HepG2 (cell line): ENCODE data around the gene TSSK6. TPM values are rescaled to one million over a fixed set of nuclear protein-coding genes. Genes with fewer than 3 reads are reported as not detected.

Source experiments
- ARID2 ChIP-seq: sonication (generic); formaldehyde crosslinking; IDR thresholded peaks from 2 replicates; pipeline ENCODE4 v1.8.1; 2022; ENCODE audit warnings: mild to moderate bottlenecking, missing genetic modification reagents, borderline replicate concordance
- ATM ChIP-seq: fragments of 450-650 bp; IDR thresholded peaks from 2 replicates; pipeline ENCODE4 v1.7.1; 2017; ENCODE audit warnings: mild to moderate bottlenecking, borderline replicate concordance
- DR1 ChIP-seq: sonication (generic); formaldehyde crosslinking; IDR thresholded peaks from 2 replicates; pipeline ENCODE4 v1.8.0; 2021; ENCODE audit warnings: mild to moderate bottlenecking, missing genetic modification reagents, inconsistent platforms
- KDM5A ChIP-seq: fragments of 200-600 bp; sonication (generic); IDR thresholded peaks from 2 replicates; pipeline ENCODE4 v1.7.0; 2018; ENCODE audit warnings: antibody characterized with exemption, mild to moderate bottlenecking, low read length, borderline replicate concordance
- MTF2 ChIP-seq: sonication (generic); formaldehyde crosslinking; IDR thresholded peaks from 2 replicates; pipeline ENCODE4 v1.5.0; 2020; ENCODE audit warnings: missing genetic modification reagents, borderline replicate concordance
- NFYB ChIP-seq: sonication (generic); formaldehyde crosslinking; IDR thresholded peaks from 2 replicates; pipeline ENCODE4 v1.4.0; 2020; ENCODE audit warnings: missing genetic modification reagents
- PHB2 ChIP-seq: fragments of 450-650 bp; IDR thresholded peaks from 2 replicates; pipeline ENCODE4 v1.6.1; 2018; ENCODE audit not compliant: partially characterized antibody
- PRPF4 ChIP-seq: fragments of 200-400 bp; formaldehyde crosslinking; IDR thresholded peaks from 2 replicates; pipeline ENCODE4 v1.6.1; 2016; ENCODE audit warnings: low read length, low read depth; ENCODE audit not compliant: poor library complexity, severe bottlenecking
- SKI ChIP-seq: fragments of 450-650 bp; IDR thresholded peaks from one replicate; pipeline ENCODE4 v1.6.1; 2018; ENCODE audit warnings: mild to moderate bottlenecking; ENCODE audit not compliant: partially characterized antibody
- ZNF180 ChIP-seq: sonication (generic); formaldehyde crosslinking; IDR thresholded peaks from 2 replicates; pipeline ENCODE4 v1.4.0; 2020; ENCODE audit warnings: low read depth, missing genetic modification reagents, borderline replicate concordance
- ZNF430 ChIP-seq: sonication (generic); formaldehyde crosslinking; IDR thresholded peaks from 2 replicates; pipeline ENCODE4 v1.9.0; 2021; ENCODE audit warnings: mild to moderate bottlenecking, missing genetic modification reagents
- ZNF607 ChIP-seq: sonication (generic); formaldehyde crosslinking; IDR thresholded peaks from 2 replicates; pipeline ENCODE4 v1.5.1; 2020; ENCODE audit warnings: missing genetic modification reagents, mild to moderate bottlenecking, borderline replicate concordance
- ZNF619 ChIP-seq: sonication (generic); formaldehyde crosslinking; IDR thresholded peaks from 2 replicates; pipeline ENCODE4 v1.4.0; 2020; ENCODE audit warnings: mild to moderate bottlenecking, missing genetic modification reagents
- ZNF768 ChIP-seq: sonication (generic); formaldehyde crosslinking; IDR thresholded peaks from 2 replicates; pipeline ENCODE4 v1.4.0; 2020; ENCODE audit warnings: missing genetic modification reagents
- polyA plus RNA-seq, 8 experiments: library from polyadenylated mRNA; depleted of rRNA in 3 of 8; stranded (reverse) in 7 of 8; unstranded in 1 of 8; fragments of >200 nt; fragmentation: Illumina TruSeq in 4 of 8; extraction: Trizol in 4 of 8; gene quantifications; 2 replicates each; pipeline versions ENCODE4 v1.2.1 to v1.2.3, GENCODE V29; 2011 to 2016; ENCODE audit warnings: low read depth in 4 of 8, missing spikeins in 1 of 8, mixed read lengths in 1 of 8; ENCODE audit not compliant: insufficient read depth in 1 of 8
- total RNA-seq, 5 experiments: library from RNA; depleted of rRNA; stranded (reverse); fragments of >200 nt; fragmentation: Illumina TruSeq; extraction: Trizol; gene quantifications; 2 replicates each; pipeline ENCODE4 v1.2.3, GENCODE V29; 2016; ENCODE audit warnings: low read depth in 1 of 5
- TF ChIP-seq, protein P1 (sequence below): sonication (generic); formaldehyde crosslinking; IDR thresholded peaks from 2 replicates; pipeline ENCODE4 v1.8.0; 2022; ENCODE audit warnings: missing genetic modification reagents, mild to moderate bottlenecking, inconsistent platforms, borderline replicate concordance
- TF ChIP-seq, protein P2 (sequence below): fragments of 450-650 bp; IDR thresholded peaks from 2 replicates; pipeline ENCODE4 v1.6.1; 2016
- TF ChIP-seq, protein P3 (sequence below): sonication (generic); formaldehyde crosslinking; conservative IDR thresholded peaks from 2 replicates; pipeline ENCODE4 v1.4.0; 2020; ENCODE audit warnings: missing genetic modification reagents
- TF ChIP-seq, protein P4 (sequence below): sonication (generic); formaldehyde crosslinking; IDR thresholded peaks from 2 replicates; pipeline ENCODE4 v1.9.0; 2022; ENCODE audit warnings: missing genetic modification reagents, mild to moderate bottlenecking, borderline replicate concordance
- TF ChIP-seq, protein P5 (sequence below): sonication (generic); formaldehyde crosslinking; IDR thresholded peaks from 2 replicates; pipeline ENCODE4 v1.8.1; 2023; ENCODE audit warnings: mild to moderate bottlenecking, inconsistent platforms, moderate library complexity, missing genetic modification reagents, borderline replicate concordance
- TF ChIP-seq, protein P6 (sequence below): sonication (generic); formaldehyde crosslinking; IDR thresholded peaks from 2 replicates; pipeline ENCODE4 v1.5.1; 2020; ENCODE audit warnings: missing genetic modification reagents, mild to moderate bottlenecking, borderline replicate concordance

TSSK6 gene
- total and polyA plus RNA-seq, 2 of the 13 experiments (the other 11 are each of a cell fraction or from before 2014, with no cell fraction given), result 0.71 to 1.2 TPM

DNA sequence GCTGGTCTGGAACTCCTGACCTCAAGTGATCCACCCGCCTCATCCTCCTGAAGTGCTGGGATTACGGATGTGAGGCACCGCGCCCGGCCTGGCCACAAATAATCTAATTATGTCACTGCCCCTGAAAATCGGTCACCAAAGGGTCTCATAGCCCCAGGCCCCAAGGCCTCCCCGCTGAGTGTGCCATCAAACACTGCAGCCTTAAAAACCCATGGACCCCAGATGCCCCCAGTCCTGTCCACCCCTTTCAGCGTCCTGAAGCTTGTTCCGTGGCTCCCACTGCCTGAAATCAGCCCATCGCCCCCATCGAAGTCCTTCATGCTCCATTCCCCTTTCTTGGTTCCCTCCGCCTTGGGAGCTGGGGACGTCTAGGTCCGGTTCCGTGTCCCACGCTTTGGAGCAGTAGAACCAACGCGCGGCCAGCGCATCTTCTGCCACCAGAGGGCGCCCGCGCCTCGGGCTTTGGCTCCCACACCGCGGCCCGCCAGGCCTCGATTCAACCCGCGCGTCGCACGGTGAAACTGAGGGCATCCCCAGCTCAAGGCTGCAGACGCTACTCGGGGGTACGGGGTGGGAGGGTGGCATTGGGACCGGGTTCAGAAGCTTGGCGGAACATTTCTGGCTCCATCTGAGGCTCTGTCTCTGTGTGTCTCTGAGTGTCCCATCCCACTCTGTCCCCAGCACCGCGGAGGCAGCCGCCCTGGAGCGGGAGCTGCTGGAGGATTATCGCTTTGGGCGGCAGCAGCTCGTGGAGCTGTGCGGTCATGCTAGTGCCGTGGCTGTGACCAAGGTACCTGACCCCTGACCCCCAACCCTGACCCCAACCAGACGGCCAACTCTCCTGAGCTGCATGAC, 16.8 kb upstream of the TSSK6 start (continued):
- TF ChIP-seq, protein P1, sequence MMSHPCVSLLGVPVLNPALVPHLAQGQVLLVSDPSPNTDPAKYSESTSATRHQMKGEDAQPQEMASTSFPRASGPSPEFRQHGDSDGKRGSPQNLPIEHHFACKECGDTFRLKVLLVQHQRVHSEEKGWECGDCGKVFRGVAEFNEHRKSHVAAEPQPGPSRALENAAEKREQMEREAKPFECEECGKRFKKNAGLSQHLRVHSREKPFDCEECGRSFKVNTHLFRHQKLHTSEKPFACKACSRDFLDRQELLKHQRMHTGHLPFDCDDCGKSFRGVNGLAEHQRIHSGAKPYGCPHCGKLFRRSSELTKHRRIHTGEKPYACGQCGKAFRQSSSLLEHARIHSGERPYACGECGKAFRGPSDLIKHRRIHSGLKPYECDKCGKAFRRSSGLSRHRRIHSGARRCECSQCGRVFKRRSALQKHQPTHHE (CRISPR knock-in tag), result no peak
- TF ChIP-seq ARID2 (CRISPR knock-in tag) (no peak), KDM5A (no peak), PHB2 (no peak), ZNF430 (CRISPR knock-in tag) (no peak), DR1 (no peak), MTF2 (CRISPR knock-in tag) (no peak), PRPF4 (no peak), ZNF619 (CRISPR knock-in tag) (no peak), NFYB (CRISPR knock-in tag) (no peak), ZNF180 (CRISPR knock-in tag) (no peak), ZNF607 (CRISPR knock-in tag) (peak; percentile 52; the same call in 1 of the 2 replicates), ATM (no peak), SKI (no peak), ZNF768 (peak; percentile 67; the same call in 1 of the 2 replicates)
- TF ChIP-seq, protein P2, sequence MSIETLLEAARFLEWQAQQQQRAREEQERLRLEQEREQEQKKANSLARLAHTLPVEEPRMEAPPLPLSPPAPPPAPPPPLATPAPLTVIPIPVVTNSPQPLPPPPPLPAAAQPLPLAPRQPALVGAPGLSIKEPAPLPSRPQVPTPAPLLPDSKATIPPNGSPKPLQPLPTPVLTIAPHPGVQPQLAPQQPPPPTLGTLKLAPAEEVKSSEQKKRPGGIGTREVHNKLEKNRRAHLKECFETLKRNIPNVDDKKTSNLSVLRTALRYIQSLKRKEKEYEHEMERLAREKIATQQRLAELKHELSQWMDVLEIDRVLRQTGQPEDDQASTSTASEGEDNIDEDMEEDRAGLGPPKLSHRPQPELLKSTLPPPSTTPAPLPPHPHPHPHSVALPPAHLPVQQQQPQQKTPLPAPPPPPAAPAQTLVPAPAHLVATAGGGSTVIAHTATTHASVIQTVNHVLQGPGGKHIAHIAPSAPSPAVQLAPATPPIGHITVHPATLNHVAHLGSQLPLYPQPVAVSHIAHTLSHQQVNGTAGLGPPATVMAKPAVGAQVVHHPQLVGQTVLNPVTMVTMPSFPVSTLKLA, result no peak
- TF ChIP-seq, protein P3, sequence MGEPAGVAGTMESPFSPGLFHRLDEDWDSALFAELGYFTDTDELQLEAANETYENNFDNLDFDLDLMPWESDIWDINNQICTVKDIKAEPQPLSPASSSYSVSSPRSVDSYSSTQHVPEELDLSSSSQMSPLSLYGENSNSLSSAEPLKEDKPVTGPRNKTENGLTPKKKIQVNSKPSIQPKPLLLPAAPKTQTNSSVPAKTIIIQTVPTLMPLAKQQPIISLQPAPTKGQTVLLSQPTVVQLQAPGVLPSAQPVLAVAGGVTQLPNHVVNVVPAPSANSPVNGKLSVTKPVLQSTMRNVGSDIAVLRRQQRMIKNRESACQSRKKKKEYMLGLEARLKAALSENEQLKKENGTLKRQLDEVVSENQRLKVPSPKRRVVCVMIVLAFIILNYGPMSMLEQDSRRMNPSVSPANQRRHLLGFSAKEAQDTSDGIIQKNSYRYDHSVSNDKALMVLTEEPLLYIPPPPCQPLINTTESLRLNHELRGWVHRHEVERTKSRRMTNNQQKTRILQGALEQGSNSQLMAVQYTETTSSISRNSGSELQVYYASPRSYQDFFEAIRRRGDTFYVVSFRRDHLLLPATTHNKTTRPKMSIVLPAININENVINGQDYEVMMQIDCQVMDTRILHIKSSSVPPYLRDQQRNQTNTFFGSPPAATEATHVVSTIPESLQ (CRISPR knock-in tag), result no peak
- TF ChIP-seq, protein P4, sequence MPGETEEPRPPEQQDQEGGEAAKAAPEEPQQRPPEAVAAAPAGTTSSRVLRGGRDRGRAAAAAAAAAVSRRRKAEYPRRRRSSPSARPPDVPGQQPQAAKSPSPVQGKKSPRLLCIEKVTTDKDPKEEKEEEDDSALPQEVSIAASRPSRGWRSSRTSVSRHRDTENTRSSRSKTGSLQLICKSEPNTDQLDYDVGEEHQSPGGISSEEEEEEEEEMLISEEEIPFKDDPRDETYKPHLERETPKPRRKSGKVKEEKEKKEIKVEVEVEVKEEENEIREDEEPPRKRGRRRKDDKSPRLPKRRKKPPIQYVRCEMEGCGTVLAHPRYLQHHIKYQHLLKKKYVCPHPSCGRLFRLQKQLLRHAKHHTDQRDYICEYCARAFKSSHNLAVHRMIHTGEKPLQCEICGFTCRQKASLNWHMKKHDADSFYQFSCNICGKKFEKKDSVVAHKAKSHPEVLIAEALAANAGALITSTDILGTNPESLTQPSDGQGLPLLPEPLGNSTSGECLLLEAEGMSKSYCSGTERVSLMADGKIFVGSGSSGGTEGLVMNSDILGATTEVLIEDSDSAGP (CRISPR knock-in tag), result peak; percentile 30; the same call in 1 of the 2 replicates
- TF ChIP-seq, protein P5, sequence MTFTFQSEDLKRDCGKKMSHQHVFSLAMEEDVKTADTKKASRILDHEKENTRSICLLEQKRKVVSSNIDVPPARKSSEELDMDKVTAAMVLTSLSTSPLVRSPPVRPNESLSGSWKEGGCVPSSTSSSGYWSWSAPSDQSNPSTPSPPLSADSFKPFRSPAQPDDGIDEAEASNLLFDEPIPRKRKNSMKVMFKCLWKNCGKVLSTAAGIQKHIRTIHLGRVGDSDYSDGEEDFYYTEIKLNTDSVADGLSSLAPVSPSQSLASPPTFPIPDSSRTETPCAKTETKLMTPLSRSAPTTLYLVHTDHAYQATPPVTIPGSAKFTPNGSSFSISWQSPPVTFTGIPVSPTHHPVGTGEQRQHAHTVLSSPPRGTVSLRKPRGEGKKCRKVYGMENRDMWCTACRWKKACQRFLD (CRISPR knock-in tag), result no peak
- TF ChIP-seq, protein P6, sequence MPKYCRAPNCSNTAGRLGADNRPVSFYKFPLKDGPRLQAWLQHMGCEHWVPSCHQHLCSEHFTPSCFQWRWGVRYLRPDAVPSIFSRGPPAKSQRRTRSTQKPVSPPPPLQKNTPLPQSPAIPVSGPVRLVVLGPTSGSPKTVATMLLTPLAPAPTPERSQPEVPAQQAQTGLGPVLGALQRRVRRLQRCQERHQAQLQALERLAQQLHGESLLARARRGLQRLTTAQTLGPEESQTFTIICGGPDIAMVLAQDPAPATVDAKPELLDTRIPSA (CRISPR knock-in tag), result 0 out of 2 replicates have a peak, but pooled peaks have one; percentile 49
